ENCODE data around the gene SKIL.

DNA sequence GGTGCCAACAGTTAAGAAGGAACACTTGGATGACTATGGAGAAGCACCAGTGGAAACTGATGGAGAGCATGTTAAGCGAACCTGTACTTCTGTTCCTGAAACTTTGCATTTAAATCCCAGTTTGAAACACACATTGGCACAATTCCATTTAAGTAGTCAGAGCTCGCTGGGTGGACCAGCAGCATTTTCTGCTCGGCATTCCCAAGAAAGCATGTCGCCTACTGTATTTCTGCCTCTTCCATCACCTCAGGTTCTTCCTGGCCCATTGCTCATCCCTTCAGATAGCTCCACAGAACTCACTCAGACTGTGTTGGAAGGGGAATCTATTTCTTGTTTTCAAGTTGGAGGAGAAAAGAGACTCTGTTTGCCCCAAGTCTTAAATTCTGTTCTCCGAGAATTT, 3.0 kb downstream of the SKIL start:
- TF ChIP-seq, protein P1, sequence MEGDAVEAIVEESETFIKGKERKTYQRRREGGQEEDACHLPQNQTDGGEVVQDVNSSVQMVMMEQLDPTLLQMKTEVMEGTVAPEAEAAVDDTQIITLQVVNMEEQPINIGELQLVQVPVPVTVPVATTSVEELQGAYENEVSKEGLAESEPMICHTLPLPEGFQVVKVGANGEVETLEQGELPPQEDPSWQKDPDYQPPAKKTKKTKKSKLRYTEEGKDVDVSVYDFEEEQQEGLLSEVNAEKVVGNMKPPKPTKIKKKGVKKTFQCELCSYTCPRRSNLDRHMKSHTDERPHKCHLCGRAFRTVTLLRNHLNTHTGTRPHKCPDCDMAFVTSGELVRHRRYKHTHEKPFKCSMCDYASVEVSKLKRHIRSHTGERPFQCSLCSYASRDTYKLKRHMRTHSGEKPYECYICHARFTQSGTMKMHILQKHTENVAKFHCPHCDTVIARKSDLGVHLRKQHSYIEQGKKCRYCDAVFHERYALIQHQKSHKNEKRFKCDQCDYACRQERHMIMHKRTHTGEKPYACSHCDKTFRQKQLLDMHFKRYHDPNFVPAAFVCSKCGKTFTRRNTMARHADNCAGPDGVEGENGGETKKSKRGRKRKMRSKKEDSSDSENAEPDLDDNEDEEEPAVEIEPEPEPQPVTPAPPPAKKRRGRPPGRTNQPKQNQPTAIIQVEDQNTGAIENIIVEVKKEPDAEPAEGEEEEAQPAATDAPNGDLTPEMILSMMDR (conservative IDR thresholded peaks at IDR 0.05; ENCODE audit: low read length), result no peak
- TF ChIP-seq EZH2phosphoT487 (IDR thresholded peaks at IDR 0.05; ENCODE audit: borderline replicate concordance), result no peak

All from Loucy (cell line).